ENCODE results near the gene SLC2A9.

SLC2A9 gene

GRCh38 chr4:10028910-10029309 lies 7.6 kb upstream of the SLC2A9 start:
- TF ChIP-seq REST (IDR thresholded peaks at IDR 0.05; ENCODE audit: insufficient read depth in 1 of 2, low read depth in 2 of 2, low read length in 2 of 2) (no peak), FOXP2 (optimal IDR thresholded peaks at IDR 0.05; ENCODE audit: borderline replicate concordance, extremely low read depth, extremely low read length, insufficient read depth) (no peak), POLR2AphosphoS5 (IDR thresholded peaks at IDR 0.05; ENCODE audit: low read depth, low read length) (no peak), TAF1 (IDR thresholded peaks at IDR 0.05; ENCODE audit: borderline replicate concordance, insufficient read depth, low read length) (no peak), SIN3A (IDR thresholded peaks at IDR 0.05; ENCODE audit: borderline replicate concordance, insufficient read depth, low read length) (no peak)

- TF ChIP-seq POLR2AphosphoS5 (IDR thresholded peaks at IDR 0.05; ENCODE audit: low read depth, low read length) (no peak), SIN3A (IDR thresholded peaks at IDR 0.05; ENCODE audit: borderline replicate concordance, insufficient read depth, low read length) (no peak)
These were observed 5.2 kb upstream of the SLC2A9 start for GRCh38 chr4:10026485-10026884.

GRCh38 chr4:10025230-10025806 lies 4.0 kb upstream of the SLC2A9 start:
- TF ChIP-seq TAF1 (IDR thresholded peaks at IDR 0.05; ENCODE audit: borderline replicate concordance, insufficient read depth, low read length) (no peak), FOXP2 (optimal IDR thresholded peaks at IDR 0.05; ENCODE audit: borderline replicate concordance, extremely low read depth, extremely low read length, insufficient read depth) (no peak), REST (IDR thresholded peaks at IDR 0.05; ENCODE audit: insufficient read depth in 1 of 2, low read depth in 2 of 2, low read length in 2 of 2) (no peak), POLR2AphosphoS5 (IDR thresholded peaks at IDR 0.05; ENCODE audit: low read depth, low read length) (no peak), SIN3A (IDR thresholded peaks at IDR 0.05; ENCODE audit: borderline replicate concordance, insufficient read depth, low read length) (no peak)

- no peak for TF ChIP-seq SIN3A (IDR thresholded peaks at IDR 0.05; ENCODE audit: borderline replicate concordance, insufficient read depth, low read length)
- no peak for TF ChIP-seq FOXP2 (optimal IDR thresholded peaks at IDR 0.05; ENCODE audit: borderline replicate concordance, extremely low read depth, extremely low read length, insufficient read depth)
- no peak for TF ChIP-seq TAF1 (IDR thresholded peaks at IDR 0.05; ENCODE audit: borderline replicate concordance, insufficient read depth, low read length)
- no peak for TF ChIP-seq POLR2AphosphoS5 (IDR thresholded peaks at IDR 0.05; ENCODE audit: low read depth, low read length)
- no peak for TF ChIP-seq REST (IDR thresholded peaks at IDR 0.05; ENCODE audit: insufficient read depth in 1 of 2, low read depth in 2 of 2, low read length in 2 of 2)
These were observed 3.0 kb upstream of the SLC2A9 start for GRCh38 chr4:10024303-10024702.

GRCh38 chr4:10023806-10024205 lies 2.5 kb upstream of the SLC2A9 start:
- no peak for TF ChIP-seq FOXP2 (optimal IDR thresholded peaks at IDR 0.05; ENCODE audit: borderline replicate concordance, extremely low read depth, extremely low read length, insufficient read depth)
- TF ChIP-seq REST (IDR thresholded peaks at IDR 0.05; ENCODE audit: insufficient read depth in 1 of 2, low read depth in 2 of 2, low read length in 2 of 2), result no peak
- TF ChIP-seq SIN3A (IDR thresholded peaks at IDR 0.05; ENCODE audit: borderline replicate concordance, insufficient read depth, low read length), result no peak
- no peak for TF ChIP-seq TAF1 (IDR thresholded peaks at IDR 0.05; ENCODE audit: borderline replicate concordance, insufficient read depth, low read length)
- TF ChIP-seq POLR2AphosphoS5 (IDR thresholded peaks at IDR 0.05; ENCODE audit: low read depth, low read length), result no peak
